Measurements from ENCODE around the gene DCLK1.

DNA sequence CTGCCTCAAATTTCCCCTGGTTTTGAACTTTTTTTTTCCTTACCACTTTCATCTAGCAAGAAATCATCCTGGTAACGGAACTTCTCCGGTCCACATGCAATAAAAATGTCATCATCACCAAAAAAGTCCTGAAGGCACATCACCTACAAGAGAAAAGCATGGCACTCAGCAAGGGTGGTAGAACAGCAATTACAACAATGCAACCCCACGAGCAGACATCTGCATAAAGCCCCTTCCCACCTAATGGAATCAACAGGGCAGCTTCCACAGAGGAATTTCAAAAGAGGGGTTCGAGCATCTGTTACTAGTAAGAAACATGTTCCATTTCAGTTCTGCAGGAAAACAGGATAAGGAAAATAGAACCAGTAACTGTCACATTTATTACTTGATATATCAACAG, 183.9 kb downstream of the DCLK1 start:
- TF ChIP-seq, protein P1, sequence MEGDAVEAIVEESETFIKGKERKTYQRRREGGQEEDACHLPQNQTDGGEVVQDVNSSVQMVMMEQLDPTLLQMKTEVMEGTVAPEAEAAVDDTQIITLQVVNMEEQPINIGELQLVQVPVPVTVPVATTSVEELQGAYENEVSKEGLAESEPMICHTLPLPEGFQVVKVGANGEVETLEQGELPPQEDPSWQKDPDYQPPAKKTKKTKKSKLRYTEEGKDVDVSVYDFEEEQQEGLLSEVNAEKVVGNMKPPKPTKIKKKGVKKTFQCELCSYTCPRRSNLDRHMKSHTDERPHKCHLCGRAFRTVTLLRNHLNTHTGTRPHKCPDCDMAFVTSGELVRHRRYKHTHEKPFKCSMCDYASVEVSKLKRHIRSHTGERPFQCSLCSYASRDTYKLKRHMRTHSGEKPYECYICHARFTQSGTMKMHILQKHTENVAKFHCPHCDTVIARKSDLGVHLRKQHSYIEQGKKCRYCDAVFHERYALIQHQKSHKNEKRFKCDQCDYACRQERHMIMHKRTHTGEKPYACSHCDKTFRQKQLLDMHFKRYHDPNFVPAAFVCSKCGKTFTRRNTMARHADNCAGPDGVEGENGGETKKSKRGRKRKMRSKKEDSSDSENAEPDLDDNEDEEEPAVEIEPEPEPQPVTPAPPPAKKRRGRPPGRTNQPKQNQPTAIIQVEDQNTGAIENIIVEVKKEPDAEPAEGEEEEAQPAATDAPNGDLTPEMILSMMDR (IDR thresholded peaks at IDR 0.05) = no peak
- TF ChIP-seq POLR2A (IDR thresholded peaks at IDR 0.05) = no peak

Measured in adrenal gland (tissue), 5 donors.